ENCODE measurements around the gene TRPM8.

DNA sequence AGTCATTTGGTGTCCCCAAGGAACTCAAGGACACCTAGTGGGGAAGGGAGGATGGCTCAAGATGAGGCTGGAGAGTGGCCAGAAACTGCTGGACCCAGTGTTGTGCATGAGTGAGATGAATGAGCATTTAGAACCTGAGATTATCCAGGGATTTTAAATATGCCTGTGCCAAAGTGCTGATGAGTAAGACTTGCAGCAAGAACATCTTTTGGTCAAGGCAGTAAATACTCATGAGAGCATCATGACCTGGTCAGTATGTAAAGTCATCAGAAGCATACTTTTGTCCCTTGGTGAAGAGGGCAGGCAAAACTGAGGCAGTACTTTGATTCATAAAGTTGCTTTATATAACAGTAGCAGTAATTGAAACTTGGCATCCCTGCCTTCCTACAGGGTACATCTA lies 130.2 kb downstream of the TRPM8 start:
- TF ChIP-seq, protein P1, sequence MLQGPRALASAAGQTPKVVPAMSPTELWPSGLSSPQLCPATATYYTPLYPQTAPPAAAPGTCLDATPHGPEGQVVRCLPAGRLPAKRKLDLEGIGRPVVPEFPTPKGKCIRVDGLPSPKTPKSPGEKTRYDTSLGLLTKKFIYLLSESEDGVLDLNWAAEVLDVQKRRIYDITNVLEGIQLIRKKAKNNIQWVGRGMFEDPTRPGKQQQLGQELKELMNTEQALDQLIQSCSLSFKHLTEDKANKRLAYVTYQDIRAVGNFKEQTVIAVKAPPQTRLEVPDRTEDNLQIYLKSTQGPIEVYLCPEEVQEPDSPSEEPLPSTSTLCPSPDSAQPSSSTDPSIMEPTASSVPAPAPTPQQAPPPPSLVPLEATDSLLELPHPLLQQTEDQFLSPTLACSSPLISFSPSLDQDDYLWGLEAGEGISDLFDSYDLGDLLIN (CRISPR knock-in tag; IDR thresholded peaks at IDR 0.05; ENCODE audit: borderline replicate concordance), result no peak
- TF ChIP-seq CREB1 (IDR thresholded peaks at IDR 0.05), result no peak
- no peak for TF ChIP-seq CREB1 (CRISPR knock-in tag; IDR thresholded peaks at IDR 0.05)
- TF ChIP-seq, protein P2, sequence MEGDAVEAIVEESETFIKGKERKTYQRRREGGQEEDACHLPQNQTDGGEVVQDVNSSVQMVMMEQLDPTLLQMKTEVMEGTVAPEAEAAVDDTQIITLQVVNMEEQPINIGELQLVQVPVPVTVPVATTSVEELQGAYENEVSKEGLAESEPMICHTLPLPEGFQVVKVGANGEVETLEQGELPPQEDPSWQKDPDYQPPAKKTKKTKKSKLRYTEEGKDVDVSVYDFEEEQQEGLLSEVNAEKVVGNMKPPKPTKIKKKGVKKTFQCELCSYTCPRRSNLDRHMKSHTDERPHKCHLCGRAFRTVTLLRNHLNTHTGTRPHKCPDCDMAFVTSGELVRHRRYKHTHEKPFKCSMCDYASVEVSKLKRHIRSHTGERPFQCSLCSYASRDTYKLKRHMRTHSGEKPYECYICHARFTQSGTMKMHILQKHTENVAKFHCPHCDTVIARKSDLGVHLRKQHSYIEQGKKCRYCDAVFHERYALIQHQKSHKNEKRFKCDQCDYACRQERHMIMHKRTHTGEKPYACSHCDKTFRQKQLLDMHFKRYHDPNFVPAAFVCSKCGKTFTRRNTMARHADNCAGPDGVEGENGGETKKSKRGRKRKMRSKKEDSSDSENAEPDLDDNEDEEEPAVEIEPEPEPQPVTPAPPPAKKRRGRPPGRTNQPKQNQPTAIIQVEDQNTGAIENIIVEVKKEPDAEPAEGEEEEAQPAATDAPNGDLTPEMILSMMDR (CRISPR knock-in tag; IDR thresholded peaks at IDR 0.05), result no peak
- no peak for TF ChIP-seq ZFAT (CRISPR knock-in tag; conservative IDR thresholded peaks at IDR 0.05)
- TF ChIP-seq ARID2 (CRISPR knock-in tag; IDR thresholded peaks at IDR 0.05; ENCODE audit: borderline replicate concordance), result no peak
- no peak for TF ChIP-seq ZNF431 (CRISPR knock-in tag; IDR thresholded peaks at IDR 0.05; ENCODE audit: borderline replicate concordance, low read depth)
- TF ChIP-seq PCBP2 (optimal IDR thresholded peaks at IDR 0.05; ENCODE audit: low read depth, low read length, poor library complexity, severe bottlenecking), result no peak
- TF ChIP-seq FOSL1 (CRISPR knock-in tag; IDR thresholded peaks at IDR 0.05; ENCODE audit: borderline replicate concordance), result no peak
- TF ChIP-seq ZHX1 (CRISPR knock-in tag; IDR thresholded peaks at IDR 0.05; ENCODE audit: low read depth), result no peak
- no peak for TF ChIP-seq TARDBP (CRISPR knock-in tag; IDR thresholded peaks at IDR 0.05)
- TF ChIP-seq POLR2A (IDR thresholded peaks at IDR 0.05; ENCODE audit: insufficient read depth in 1 of 2, low read depth in 2 of 2, low read length in 2 of 2), result no peak
- no peak for TF ChIP-seq RAD21 (CRISPR knock-in tag; IDR thresholded peaks at IDR 0.05)
- no peak for TF ChIP-seq PHF8 (CRISPR knock-in tag; IDR thresholded peaks at IDR 0.05)
